OCI-LY1 (cell line): ENCODE measurements around the gene DDX50.
"Not testable (repeated sequence)": the region's sequence is repeated elsewhere in the genome, so short reads cannot be mapped to it uniquely, and the experiment has no call there.

Experiments used
- H2AFZ ChIP-seq: fragments of 200-600 bp; sonication (generic), shearing (Covaris generic); 2 replicates; pipeline ENCODE4 v1.6.0; 2014; ENCODE audit warnings: antibody characterized with exemption, mild to moderate bottlenecking, low read length
- H3F3A ChIP-seq: fragments of 200-600 bp; sonication (generic), shearing (Covaris generic); 2 replicates; pipeline ENCODE4 v1.6.0; 2014; ENCODE audit warnings: mild to moderate bottlenecking, antibody characterized with exemption, low read length, moderate library complexity; ENCODE audit not compliant: insufficient read depth
- H3K27ac ChIP-seq: fragments of 200-600 bp; sonication (generic); 2 replicates; pipeline ENCODE4 v1.5.1; 2014; ENCODE audit warnings: low read length, mixed run types, mild to moderate bottlenecking, low read depth; ENCODE audit not compliant: poor library complexity, severe bottlenecking
- H3K27me3 ChIP-seq: fragments of 200-600 bp; sonication (generic); 2 replicates; pipeline ENCODE4 v1.6.0; 2014; ENCODE audit warnings: antibody characterized with exemption, mild to moderate bottlenecking, low read length, moderate library complexity; ENCODE audit not compliant: insufficient read depth
- H3K36me3 ChIP-seq: fragments of 200-600 bp; sonication (generic); 2 replicates; pipeline ENCODE4 v1.6.1; 2014; ENCODE audit warnings: mild to moderate bottlenecking, antibody characterized with exemption, low read length, moderate library complexity, mixed read lengths; ENCODE audit not compliant: insufficient read depth
- H3K4me1 ChIP-seq: fragments of 200-600 bp; sonication (generic); 2 replicates; pipeline ENCODE4 v1.5.1; 2014; ENCODE audit warnings: mild to moderate bottlenecking, low read length, moderate library complexity; ENCODE audit not compliant: insufficient read depth, severe bottlenecking
- H3K4me2 ChIP-seq: fragments of 200-600 bp; sonication (generic), shearing (Covaris generic); 2 replicates; pipeline ENCODE4 v1.6.1; 2014; ENCODE audit warnings: low read length
- H3K4me3 ChIP-seq: fragments of 200-600 bp; sonication (generic); 2 replicates; pipeline ENCODE4 v1.5.1; 2014; ENCODE audit warnings: low read length, low read depth, mild to moderate bottlenecking, mixed read lengths; ENCODE audit not compliant: poor library complexity, severe bottlenecking
- H3K79me2 ChIP-seq: fragments of 200-600 bp; shearing (Covaris generic); 2 replicates; pipeline ENCODE4 v1.6.1; 2016; ENCODE audit warnings: mixed run types, low read length, mixed read lengths; ENCODE audit not compliant: insufficient read depth
- H3K9ac ChIP-seq: fragments of 200-600 bp; sonication (generic), shearing (Covaris generic); 2 replicates; pipeline ENCODE4 v1.6.1; 2014; ENCODE audit warnings: mild to moderate bottlenecking, low read length, mixed read lengths
- H3K9me2 ChIP-seq: fragments of 200-600 bp; sonication (generic), shearing (Covaris generic); 2 replicates; pipeline ENCODE4 v1.6.1; 2014; ENCODE audit warnings: low read depth, mild to moderate bottlenecking, low read length, mixed read lengths
- H3K9me3 ChIP-seq: fragments of 200-600 bp; shearing (Covaris generic); 2 replicates; pipeline ENCODE4 v1.6.1; 2014; ENCODE audit warnings: low read length, mixed read lengths
- H4K20me1 ChIP-seq: fragments of 200-600 bp; sonication (generic), shearing (Covaris generic); 2 replicates; pipeline ENCODE4 v1.6.0; 2016; ENCODE audit warnings: mild to moderate bottlenecking, low read length; ENCODE audit not compliant: insufficient read depth
- CTCF ChIP-seq: fragments of 200-600 bp; sonication (generic), shearing (Covaris generic); IDR thresholded peaks from 2 replicates; pipeline ENCODE4 v1.5.1; 2017; ENCODE audit warnings: mild to moderate bottlenecking, antibody characterized with exemption, low read length, moderate library complexity, mixed read lengths
- EZH2 ChIP-seq: fragments of 200-600 bp; sonication (generic), shearing (Covaris generic); IDR thresholded peaks from 2 replicates; pipeline ENCODE4 v1.8.0; 2017; ENCODE audit warnings: borderline replicate concordance, mixed run types, mild to moderate bottlenecking, antibody characterized with exemption, low read length, moderate library complexity, mixed read lengths

Gene DDX50

GRCh38 chr10:68861253-68861652 lies 39.9 kb upstream of the DDX50 start:
- Histone ChIP-seq H3K4me3 (no peak overlapping the region), H3F3A (no peaks in the 10 kb centered on the region), H4K20me1 (no peaks in the 10 kb centered on the region), H3K27me3 (no peaks in the 10 kb centered on the region; the same call in 1 of the 2 replicates), H3K79me2 (no peaks in the 10 kb centered on the region), H3K4me1 (no peaks in the 10 kb centered on the region), H3K9me3 (no peaks in the 10 kb centered on the region), H3K4me2 (no peak overlapping the region), H3K36me3 (no peaks in the 10 kb centered on the region), H3K27ac (no peak overlapping the region), H2AFZ (no peak overlapping the region), H3K9me2 (no peaks in the 10 kb centered on the region), H3K9ac (no peak overlapping the region)
- TF ChIP-seq EZH2 (no peak), CTCF (no peak)

- no peaks in the 10 kb centered on the region for H3F3A ChIP-seq
- H3K4me3 ChIP-seq: no peak overlapping the region
- no peaks in the 10 kb centered on the region for H4K20me1 ChIP-seq
- no peaks in the 10 kb centered on the region for H3K4me1 ChIP-seq
- TF ChIP-seq EZH2 (no peak), CTCF (no peak)
- no peak overlapping the region for H3K4me2 ChIP-seq
- H3K79me2 ChIP-seq: no peaks in the 10 kb centered on the region
- no peaks in the 10 kb centered on the region; the same call in 1 of the 2 replicates for H3K36me3 ChIP-seq
- H3K9me3 ChIP-seq: no peaks in the 10 kb centered on the region
- H3K27ac ChIP-seq: no peak overlapping the region
- no peaks in the 10 kb centered on the region for H3K9me2 ChIP-seq
- no peak overlapping the region for H2AFZ ChIP-seq
- H3K27me3 ChIP-seq: no peaks in the 10 kb centered on the region
- H3K9ac ChIP-seq: no peak overlapping the region
Measured at GRCh38 chr10:68864611-68865010, 36.5 kb upstream of the DDX50 start.

GRCh38 chr10:68868173-68868572 lies 32.9 kb upstream of the DDX50 start:
- H2AFZ ChIP-seq, H3K4me2 ChIP-seq, H3K27me3 ChIP-seq, H4K20me1 ChIP-seq, H3K79me2 ChIP-seq, H3F3A ChIP-seq, H3K9ac ChIP-seq, H3K4me3 ChIP-seq, H3K4me1 ChIP-seq, H3K9me2 ChIP-seq, H3K27ac ChIP-seq, H3K36me3 ChIP-seq, H3K9me3 ChIP-seq: not testable (repeated sequence)

GRCh38 chr10:68869623-68870022 lies 31.5 kb upstream of the DDX50 start:
- Histone ChIP-seq H3K27me3 (no peaks in the 10 kb centered on the region; the same call in 1 of the 2 replicates), H3K9me3 (no peaks in the 10 kb centered on the region), H3K4me1 (no peaks in the 10 kb centered on the region), H3K4me3 (no peak overlapping the region), H3F3A (no peaks in the 10 kb centered on the region), H3K36me3 (no peaks in the 10 kb centered on the region; the same call in 1 of the 2 replicates), H4K20me1 (no peaks in the 10 kb centered on the region), H3K9me2 (no peaks in the 10 kb centered on the region), H3K79me2 (no peaks in the 10 kb centered on the region), H3K27ac (no peak overlapping the region), H3K4me2 (no peak overlapping the region), H3K9ac (no peak overlapping the region), H2AFZ (no peak overlapping the region)
- TF ChIP-seq EZH2: no peak
